Activated CD8-positive, alpha-beta memory T cell treated with anti-CD3 and anti-CD28 coated beads, Interleukin-2, amount 10 ng/mL, durations not matched to agents 7 days and 5 days (primary cell): Measurements from ENCODE around the gene ALLC. TPM values are rescaled to one million over a fixed set of nuclear protein-coding genes. Genes with fewer than 3 reads are reported as not detected.
A peak's percentile ranks its signal among the peaks of the same experiment; 100 is the strongest.

Experiments
- ATAC-seq: fragments of 150-1000 bp; cut with Tn5 transposase; one replicate; pipeline ENCODE4 v1.10.0; 2021; ENCODE audit warnings: moderate library complexity
- CTCF ChIA-PET: fragments of 350-600 bp; sonication (Branson Sonifier 250); formaldehyde crosslinking; loops from one replicate; lab custom pipeline; 2021; ENCODE audit warnings: antibody characterized with exemption; lab: Charles Lee
- DNase-seq: peaks from one replicate; pipeline ENCODE4 v3.0.0-alpha.2; 2020
- H3K27ac Mint-ChIP-seq: one replicate; pipeline ENCODE4 v1.8.0; 2021; ENCODE audit warnings: mild to moderate bottlenecking, mixed read lengths
- H3K27me3 Mint-ChIP-seq: one replicate; pipeline ENCODE4 v1.8.0; 2021; ENCODE audit warnings: mixed read lengths
- H3K36me3 Mint-ChIP-seq: one replicate; pipeline ENCODE4 v1.8.0; 2021; ENCODE audit warnings: mild to moderate bottlenecking, mixed read lengths
- H3K4me1 Mint-ChIP-seq: one replicate; pipeline ENCODE4 v1.8.0; 2021; ENCODE audit warnings: mixed read lengths
- H3K4me3 Mint-ChIP-seq: one replicate; pipeline ENCODE4 v1.8.0; 2021; ENCODE audit warnings: mild to moderate bottlenecking, moderate library complexity, mixed read lengths
- H3K9me3 Mint-ChIP-seq: one replicate; pipeline ENCODE4 v1.8.0; 2022; ENCODE audit warnings: low read depth, mixed read lengths
- total RNA-seq, 2 experiments: library from RNA; stranded (reverse); gene quantifications; one replicate each; pipeline ENCODE4 v1.2.3, GENCODE V29; 2021

The ALLC gene
- total RNA-seq, 2 experiments from 2014 or later = not detected

GRCh38 chr2:3639015-3639630 lies 18.9 kb upstream of the ALLC start:
- H3K36me3 Mint-ChIP-seq = no peaks in the 10 kb centered on the region
- no peaks in the 10 kb centered on the region for H3K4me1 Mint-ChIP-seq
- no peaks in the 10 kb centered on the region for H3K9me3 Mint-ChIP-seq
- DNase-seq (peak; percentile 15), ATAC-seq (no peak)
- no peak overlapping the region for H3K27ac Mint-ChIP-seq
- CTCF ChIA-PET = no interaction called here
- H3K4me3 Mint-ChIP-seq = no peak overlapping the region
- no peaks in the 10 kb centered on the region for H3K27me3 Mint-ChIP-seq

- H3K27me3 Mint-ChIP-seq = no peaks in the 10 kb centered on the region
- no peaks in the 10 kb centered on the region for H3K4me1 Mint-ChIP-seq
- DNase-seq = peak; percentile 33
- H3K27ac Mint-ChIP-seq = no peak overlapping the region
- no peak overlapping the region for H3K4me3 Mint-ChIP-seq
- no peaks in the 10 kb centered on the region for H3K36me3 Mint-ChIP-seq
- no peak for ATAC-seq
- CTCF ChIA-PET = no interaction called here
- no peaks in the 10 kb centered on the region for H3K9me3 Mint-ChIP-seq
Measured at GRCh38 chr2:3639653-3640052, 18.3 kb upstream of the ALLC start.

GRCh38 chr2:3641181-3641580 lies 16.8 kb upstream of the ALLC start:
- DNase-seq (no peak), ATAC-seq (no peak)
- no peaks in the 10 kb centered on the region for H3K9me3 Mint-ChIP-seq
- no peak overlapping the region for H3K4me3 Mint-ChIP-seq
- H3K4me1 Mint-ChIP-seq = no peaks in the 10 kb centered on the region
- no peaks in the 10 kb centered on the region for H3K27me3 Mint-ChIP-seq
- no peaks in the 10 kb centered on the region for H3K36me3 Mint-ChIP-seq
- CTCF ChIA-PET = no interaction called here
- H3K27ac Mint-ChIP-seq = no peak overlapping the region

- Mint-ChIP-seq H3K27ac (no peak overlapping the region), H3K4me1 (no peaks in the 10 kb centered on the region), H3K9me3 (no peaks in the 10 kb centered on the region), H3K4me3 (no peak overlapping the region), H3K27me3 (no peaks in the 10 kb centered on the region), H3K36me3 (no peaks in the 10 kb centered on the region)
- no peak for ATAC-seq
- DNase-seq = no peak
- CTCF ChIA-PET = no interaction called here
Measured at GRCh38 chr2:3641841-3642421, 16.1 kb upstream of the ALLC start.

GRCh38 chr2:3642521-3643215 lies 15.3 kb upstream of the ALLC start:
- no peaks in the 10 kb centered on the region for H3K27me3 Mint-ChIP-seq
- ATAC-seq (no peak), DNase-seq (no peak)
- H3K36me3 Mint-ChIP-seq = no peaks in the 10 kb centered on the region
- no peak overlapping the region for H3K27ac Mint-ChIP-seq
- H3K4me1 Mint-ChIP-seq = no peaks in the 10 kb centered on the region
- no peak overlapping the region for H3K4me3 Mint-ChIP-seq
- CTCF ChIA-PET = no interaction called here
- H3K9me3 Mint-ChIP-seq = no peaks in the 10 kb centered on the region

GRCh38 chr2:3643371-3644245 lies 14.4 kb upstream of the ALLC start:
- no peaks in the 10 kb centered on the region for H3K27me3 Mint-ChIP-seq
- no peak for ATAC-seq
- no peak overlapping the region for H3K4me3 Mint-ChIP-seq
- CTCF ChIA-PET = no interaction called here
- H3K4me1 Mint-ChIP-seq = no peaks in the 10 kb centered on the region
- no peak for DNase-seq
- H3K36me3 Mint-ChIP-seq = no peaks in the 10 kb centered on the region
- H3K27ac Mint-ChIP-seq = no peak overlapping the region
- H3K9me3 Mint-ChIP-seq = no peaks in the 10 kb centered on the region

- ATAC-seq = no peak
- no peaks in the 10 kb centered on the region for H3K36me3 Mint-ChIP-seq
- H3K4me1 Mint-ChIP-seq = no peaks in the 10 kb centered on the region
- no peaks in the 10 kb centered on the region for H3K27me3 Mint-ChIP-seq
- DNase-seq = no peak
- no peaks in the 10 kb centered on the region for H3K9me3 Mint-ChIP-seq
- H3K4me3 Mint-ChIP-seq = no peak overlapping the region
- no peak overlapping the region for H3K27ac Mint-ChIP-seq
- CTCF ChIA-PET = no interaction called here
Measured at GRCh38 chr2:3644246-3644525, 13.8 kb upstream of the ALLC start.

GRCh38 chr2:3644891-3645605 lies 13.0 kb upstream of the ALLC start:
- Mint-ChIP-seq H3K36me3 (no peaks in the 10 kb centered on the region), H3K4me1 (no peaks in the 10 kb centered on the region), H3K27ac (no peak overlapping the region), H3K9me3 (no peaks in the 10 kb centered on the region), H3K4me3 (no peak overlapping the region), H3K27me3 (no peaks in the 10 kb centered on the region)
- ATAC-seq (no peak), DNase-seq (no peak)
- CTCF ChIA-PET = no interaction called here

- H3K27me3 Mint-ChIP-seq = no peaks in the 10 kb centered on the region
- peaks cover 2% of the 10 kb centered on the region for H3K4me1 Mint-ChIP-seq
- H3K27ac Mint-ChIP-seq = no peak overlapping the region
- no peaks in the 10 kb centered on the region for H3K9me3 Mint-ChIP-seq
- CTCF ChIA-PET = no interaction called here
- ATAC-seq (no peak), DNase-seq (no peak)
- no peaks in the 10 kb centered on the region for H3K36me3 Mint-ChIP-seq
- no peak overlapping the region for H3K4me3 Mint-ChIP-seq
Measured at GRCh38 chr2:3645745-3646389, 12.1 kb upstream of the ALLC start.

GRCh38 chr2:3646446-3646845 lies 11.6 kb upstream of the ALLC start:
- CTCF ChIA-PET = no interaction called here
- no peaks in the 10 kb centered on the region for H3K27me3 Mint-ChIP-seq
- no peak overlapping the region for H3K4me3 Mint-ChIP-seq
- no peaks in the 10 kb centered on the region for H3K9me3 Mint-ChIP-seq
- ATAC-seq (no peak), DNase-seq (no peak)
- H3K36me3 Mint-ChIP-seq = no peaks in the 10 kb centered on the region
- peaks cover 6% of the 10 kb centered on the region for H3K4me1 Mint-ChIP-seq
- no peak overlapping the region for H3K27ac Mint-ChIP-seq

GRCh38 chr2:3647246-3647645 lies 10.8 kb upstream of the ALLC start:
- H3K27ac Mint-ChIP-seq = no peak overlapping the region
- CTCF ChIA-PET = no interaction called here
- no peaks in the 10 kb centered on the region for H3K36me3 Mint-ChIP-seq
- H3K4me3 Mint-ChIP-seq = no peak overlapping the region
- H3K27me3 Mint-ChIP-seq = no peaks in the 10 kb centered on the region
- DNase-seq (no peak), ATAC-seq (no peak)
- peaks cover 14% of the 10 kb centered on the region for H3K4me1 Mint-ChIP-seq
- H3K9me3 Mint-ChIP-seq = no peaks in the 10 kb centered on the region

GRCh38 chr2:3647831-3648651 lies 10.0 kb upstream of the ALLC start:
- ATAC-seq (no peak), DNase-seq (no peak)
- Mint-ChIP-seq H3K4me1 (peaks cover 16% of the 10 kb centered on the region), H3K9me3 (no peaks in the 10 kb centered on the region), H3K36me3 (no peaks in the 10 kb centered on the region), H3K27ac (no peak overlapping the region), H3K27me3 (no peaks in the 10 kb centered on the region), H3K4me3 (no peak overlapping the region)
- CTCF ChIA-PET = interaction anchor here (1.2 kb wide), 1 partner anchor 186 kb away, joined by 4 read pairs; no protein-coding TSS in a partner anchor
